HG02610 (cell line): ENCODE results near the gene CLCN3.
"Not testable (repeated sequence)": the region's sequence is repeated elsewhere in the genome, so short reads cannot be mapped to it uniquely, and the experiment has no call there.

ENCODE experiments used
- ATAC-seq: cut with Tn5 transposase; IDR thresholded peaks from one replicate; pipeline ENCODE4 v1.9.1; 2021; ENCODE audit warnings: mild to moderate bottlenecking, moderate library complexity; ENCODE audit not compliant: unreplicated experiment

Gene CLCN3

GRCh38 chr4:169655401-169655800 lies 35.0 kb downstream of the CLCN3 start:
- no peak for ATAC-seq

DNA sequence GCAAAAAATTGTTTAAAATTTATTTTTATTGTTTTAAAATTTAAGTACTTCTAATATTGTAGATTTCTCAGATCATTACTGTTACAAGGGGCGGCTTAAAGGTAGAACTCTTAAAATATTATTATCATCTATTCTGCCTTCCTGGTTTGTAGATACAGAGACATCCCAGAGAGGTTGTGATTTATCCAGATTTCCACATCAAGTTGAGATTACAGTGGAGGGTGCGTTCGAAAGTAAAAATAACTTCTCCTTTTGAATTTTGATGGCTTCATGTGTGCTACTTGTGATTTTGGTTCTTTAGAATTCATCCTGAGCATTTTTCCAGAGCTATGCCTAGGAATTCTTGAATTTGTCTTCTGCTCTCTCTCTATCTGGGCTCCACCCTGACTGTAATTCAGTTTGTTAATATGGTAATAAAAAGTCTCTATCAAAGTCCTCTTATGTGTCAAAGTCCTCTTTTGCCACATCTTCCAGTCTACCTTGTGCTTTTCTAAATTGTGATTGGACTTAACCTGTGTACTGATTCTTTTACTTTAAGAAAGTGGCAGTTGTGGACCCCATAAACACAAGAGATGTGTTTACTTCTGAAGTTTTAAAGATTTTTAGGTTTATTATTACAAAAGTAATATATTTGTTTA lies 37.2 kb downstream of the CLCN3 start:
- ATAC-seq: no peak

DNA sequence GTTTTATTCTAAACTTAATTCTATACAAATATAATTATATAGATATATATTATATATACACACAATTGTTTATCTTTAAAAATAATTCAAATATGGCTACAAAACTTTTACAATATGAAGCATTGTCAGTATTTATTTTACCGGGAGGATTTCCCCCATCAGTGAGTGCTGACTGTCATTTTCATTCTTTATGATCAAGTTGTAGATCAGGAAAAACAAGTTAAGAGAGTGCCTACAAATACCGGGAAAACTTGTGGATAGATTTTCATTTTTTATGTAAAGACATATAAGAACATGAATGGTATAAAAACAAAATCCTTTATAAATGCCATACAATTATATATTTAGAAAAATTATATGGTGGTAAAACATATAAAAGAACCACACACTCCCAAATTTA lies 37.8 kb downstream of the CLCN3 start:
- no peak for ATAC-seq

- ATAC-seq: no peak
Observed at GRCh38 chr4:169658975-169659715, 38.8 kb downstream of the CLCN3 start.

GRCh38 chr4:169659716-169660670 lies 39.6 kb downstream of the CLCN3 start:
- ATAC-seq: peak; percentile 97

DNA sequence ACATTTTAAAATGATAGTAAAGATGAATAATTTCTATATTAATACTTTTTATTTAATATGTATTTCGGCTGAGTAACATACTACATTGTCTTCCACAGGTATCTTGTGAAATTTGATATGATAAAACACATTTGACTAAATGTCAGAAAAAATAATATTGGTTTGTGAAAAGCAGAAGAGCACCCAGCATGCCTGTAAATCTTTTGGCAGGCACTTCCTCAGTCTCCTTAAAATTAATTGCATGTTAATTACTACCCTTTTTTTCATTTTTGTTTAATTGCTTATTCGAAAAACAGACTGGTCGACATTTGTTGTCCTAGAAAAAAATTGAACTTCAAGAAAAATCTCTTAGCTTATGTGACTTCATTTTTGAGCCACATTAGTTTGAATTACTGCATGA lies 40.6 kb downstream of the CLCN3 start:
- no peak for ATAC-seq

- ATAC-seq: no peak
Observed at GRCh38 chr4:169661761-169662160, 41.4 kb downstream of the CLCN3 start.

DNA sequence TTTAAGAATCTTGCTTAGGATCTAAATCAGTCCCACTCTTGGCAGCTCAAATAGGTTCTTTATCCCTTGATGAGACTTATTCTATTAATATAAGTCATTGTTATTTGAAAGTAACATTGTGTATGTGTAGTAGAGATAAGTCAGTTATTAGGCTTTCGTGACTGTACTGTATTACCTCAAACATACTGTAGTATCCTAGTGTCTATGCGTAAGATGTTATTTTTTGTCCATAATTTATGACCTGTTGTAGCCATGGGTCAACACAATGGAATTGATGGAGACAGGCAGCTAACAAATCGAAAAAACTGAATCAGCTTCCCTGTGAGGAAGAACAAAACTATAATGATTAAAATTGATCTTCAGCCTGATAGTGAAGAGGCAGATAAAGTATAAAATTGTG lies 41.8 kb downstream of the CLCN3 start:
- no peak for ATAC-seq

GRCh38 chr4:169663402-169663801 lies 43.0 kb downstream of the CLCN3 start:
- no peak for ATAC-seq

DNA sequence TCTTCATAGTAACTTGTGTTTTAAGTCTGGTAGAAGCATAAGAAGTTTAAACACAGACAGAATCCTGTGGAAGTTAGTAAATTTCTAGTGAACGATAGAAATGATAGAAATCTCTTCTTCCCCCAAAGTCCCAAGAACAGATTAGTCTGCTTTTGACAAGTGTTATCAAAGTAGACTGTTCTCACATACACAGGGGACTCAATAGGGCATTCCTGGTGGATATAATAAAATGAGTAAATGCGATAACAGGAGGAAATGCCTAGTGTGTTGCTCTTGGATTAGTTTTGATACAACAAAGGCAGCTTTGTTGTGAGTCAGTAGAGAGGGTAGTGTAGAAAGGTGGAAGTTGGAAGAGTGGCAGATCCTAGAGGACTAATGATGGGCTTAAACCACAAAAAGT lies 43.5 kb downstream of the CLCN3 start:
- no peak for ATAC-seq

GRCh38 chr4:169664615-169665014 lies 44.2 kb downstream of the CLCN3 start:
- ATAC-seq: no peak

DNA sequence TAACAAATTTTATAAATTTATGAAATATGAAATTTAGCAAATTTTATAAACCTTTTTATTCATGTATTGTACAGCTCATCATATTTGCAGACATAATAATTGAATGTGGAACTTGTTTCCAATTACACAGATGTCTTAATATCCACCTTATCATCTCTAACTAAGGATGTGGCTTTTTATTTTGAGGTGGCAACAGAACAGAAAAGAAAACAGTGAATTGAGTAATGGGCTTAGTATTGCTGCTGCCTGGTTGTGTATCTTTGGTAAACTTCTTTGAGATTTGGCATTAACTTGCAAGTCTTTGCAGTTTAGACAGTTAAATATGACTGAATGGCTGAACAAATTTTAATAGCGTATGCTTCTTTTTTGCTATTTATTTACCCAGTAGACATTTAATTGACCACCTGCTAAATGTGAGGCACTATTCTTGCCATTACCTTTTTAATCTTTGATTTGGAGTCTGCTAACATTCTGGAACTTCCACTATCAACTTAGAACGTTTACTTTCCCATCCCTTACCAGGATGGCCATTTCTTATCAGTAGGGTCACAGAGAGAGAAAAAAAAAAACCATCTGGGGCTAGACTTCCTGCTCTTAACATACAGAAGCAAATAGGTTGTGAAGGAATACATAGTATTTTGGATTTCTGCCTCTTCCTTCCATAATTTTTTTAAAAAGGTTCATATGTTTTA lies 44.8 kb downstream of the CLCN3 start:
- ATAC-seq: peak; percentile 45

DNA sequence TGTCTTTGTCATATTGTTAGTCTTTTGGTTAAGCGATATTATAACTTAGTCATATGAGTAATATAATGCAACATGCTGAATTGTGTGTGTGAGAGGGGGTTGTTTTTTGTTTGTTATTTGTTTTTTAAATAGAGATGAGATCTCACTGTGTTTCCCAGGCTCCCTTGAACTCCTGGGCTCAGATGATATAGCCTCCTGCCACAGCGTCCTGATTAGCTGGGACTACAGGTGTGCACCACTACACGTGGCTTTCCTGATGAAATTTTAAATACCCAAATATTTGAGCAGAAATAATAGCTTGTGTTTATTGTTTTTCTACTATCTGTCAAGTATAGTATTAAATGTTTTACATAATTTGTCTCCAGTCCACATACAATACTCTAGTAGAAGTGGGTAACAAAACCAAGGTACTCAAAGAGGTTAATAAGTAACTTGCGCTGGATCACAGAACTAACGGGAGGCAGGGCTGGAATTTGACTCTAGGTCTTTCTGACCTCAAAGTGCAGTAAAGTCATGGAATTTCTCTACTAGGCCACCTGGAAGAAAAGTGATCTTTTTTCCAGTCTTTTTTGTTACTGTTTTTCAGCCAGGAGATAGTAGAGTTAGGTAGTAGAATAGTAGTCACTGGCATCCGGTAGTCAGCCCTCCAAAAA lies 47.8 kb downstream of the CLCN3 start:
- no peak for ATAC-seq

GRCh38 chr4:169675825-169676224 lies 55.4 kb downstream of the CLCN3 start:
- peak; percentile 85 for ATAC-seq

DNA sequence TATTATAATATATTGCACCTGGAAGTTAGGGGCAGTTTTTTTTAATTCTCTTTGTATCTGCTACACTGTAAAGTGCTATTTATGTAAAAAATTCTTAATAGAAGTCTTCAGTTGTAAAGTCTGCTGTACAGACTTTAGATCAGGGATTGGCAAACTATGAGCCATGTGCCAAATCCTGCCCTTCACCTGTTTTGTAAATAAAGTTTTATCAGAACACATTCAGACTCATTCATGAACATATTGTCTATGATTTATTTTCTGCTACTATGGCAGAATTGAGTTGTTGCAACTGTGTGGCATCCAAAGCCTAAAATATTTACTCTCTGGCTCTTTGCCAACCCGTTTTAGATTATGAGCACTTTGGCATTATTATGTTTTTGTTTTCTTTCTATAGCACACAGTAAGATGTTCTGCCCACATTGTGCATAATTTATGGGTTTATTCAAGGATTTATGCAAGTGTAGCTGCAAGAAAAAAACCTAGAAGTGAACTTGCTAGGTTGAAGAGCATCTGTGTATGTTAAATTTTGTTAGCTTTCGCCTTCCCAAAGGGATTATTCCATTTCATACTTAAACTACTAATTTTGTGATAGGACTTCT lies 56.9 kb downstream of the CLCN3 start:
- no peak for ATAC-seq

DNA sequence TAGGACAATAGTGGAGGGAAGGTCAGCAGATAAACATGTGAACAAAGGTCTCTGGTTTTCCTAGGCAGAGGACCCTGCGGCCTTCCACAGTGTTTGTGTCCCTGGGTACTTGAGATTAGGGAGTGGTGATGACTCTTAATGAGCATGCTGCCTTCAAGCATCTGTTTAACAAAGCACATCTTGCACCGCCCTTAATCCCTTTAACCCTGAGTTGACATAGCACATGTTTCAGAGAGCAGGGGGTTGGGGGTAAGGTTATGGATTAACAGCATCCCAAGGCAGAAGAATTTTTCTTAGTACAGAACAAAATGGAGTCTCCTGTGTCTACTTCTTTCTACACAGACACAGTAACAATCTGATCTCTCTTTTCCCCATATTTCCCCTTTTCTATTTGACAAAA lies 58.1 kb downstream of the CLCN3 start:
- not testable (repeated sequence) for ATAC-seq

GRCh38 chr4:169678951-169679591 lies 58.7 kb downstream of the CLCN3 start:
- not testable (repeated sequence) for ATAC-seq

DNA sequence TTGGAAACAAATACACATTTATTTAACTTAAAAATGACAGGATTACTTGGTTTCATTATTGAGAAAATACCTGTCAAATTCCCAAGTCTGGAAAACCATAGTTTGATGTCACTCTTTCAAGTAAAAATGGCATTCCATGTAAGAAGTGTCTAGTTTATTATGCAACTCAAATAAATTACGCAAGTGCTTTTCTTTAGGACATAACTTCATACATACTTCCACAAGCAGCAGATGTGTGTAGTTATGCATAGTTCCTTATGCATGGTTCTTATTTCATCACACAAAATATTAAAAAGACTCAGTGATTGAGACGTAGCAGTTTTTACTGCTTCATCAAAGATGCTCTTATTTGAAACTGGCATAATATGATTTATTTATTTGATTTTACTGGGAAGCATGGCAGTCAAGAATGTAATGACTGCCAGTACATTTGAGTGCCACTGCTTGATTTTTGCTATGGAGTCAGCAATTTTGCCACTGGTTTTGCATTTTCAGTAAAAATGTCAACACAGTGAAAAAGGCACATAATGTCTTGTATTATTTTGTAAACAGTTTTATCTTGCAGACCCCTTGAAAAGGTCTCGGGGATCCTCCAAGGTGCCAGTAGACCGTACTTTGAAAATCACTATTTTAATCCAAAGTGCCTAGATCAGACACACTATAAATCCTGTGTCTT lies 62.1 kb downstream of the CLCN3 start:
- no peak for ATAC-seq

- no peak for ATAC-seq
Observed at GRCh38 chr4:169689681-169690080, 69.3 kb downstream of the CLCN3 start.
